A549 (cell line): ENCODE measurements around the gene ESYT2. TPM values are rescaled to one million over a fixed set of nuclear protein-coding genes. Genes with fewer than 3 reads are reported as not detected.

Experiments used
- ATAC-seq, 2 experiments: fragments of 200-7000 bp in 1 of 2; fragments of >200 bp in 1 of 2; cut with Nextera tagmentation in 1 of 2; cut with Tn5 transposase in 1 of 2; 3 replicates each; pipeline versions ENCODE4 v1.8.0 to v1.9.1; 2018 to 2020; ENCODE audit warnings: mild to moderate bottlenecking in 1 of 2, moderate library complexity in 1 of 2
- CTCF ChIA-PET: fragments of 300-600 bp; sonication (Branson Sonifier 250); formaldehyde crosslinking; extraction: SDS; loops from one replicate; lab custom pipeline; 2021; ENCODE audit warnings: antibody characterized with exemption, inconsistent platforms; lab: Yijun Ruan, JAX
- POLR2A ChIA-PET: fragments of 350-600 bp; formaldehyde crosslinking; extraction: SDS; loops from one replicate; lab custom pipeline; 2021; ENCODE audit warnings: antibody characterized with exemption, inconsistent platforms; lab: Yijun Ruan, JAX
- DNase-seq, 2 experiments: peaks; one replicate each; pipeline versions ENCODE4 v3.0.0 to v3.0.0-alpha.2; 2011 to 2016; ENCODE audit warnings: low read depth in 1 of 2, low spot score in 1 of 2
- FAIRE-seq: peaks from 2 replicates; lab custom pipeline; 2011; peaks lifted over from hg19 to GRCh38; lab: Jason Lieb, UNC
- H3K27ac ChIP-seq, 2 experiments: fragments of >200 bp; sonication (Bioruptor Twin); formaldehyde crosslinking; 3 replicates each; pipeline ENCODE4 v1.5.1; 2016 to 2017
- H3K4me1 ChIP-seq: fragments of >200 bp; sonication (Bioruptor Twin); formaldehyde crosslinking; 3 replicates; pipeline ENCODE4 v1.6.1; 2016
- H3K4me2 ChIP-seq: fragments of >200 bp; sonication (Bioruptor Twin); formaldehyde crosslinking; 3 replicates; pipeline ENCODE4 v1.6.1; 2016
- H3K4me3 ChIP-seq: fragments of >200 bp; sonication (Bioruptor Twin); formaldehyde crosslinking; 3 replicates; pipeline ENCODE4 v1.5.1; 2016
- H3K9me3 ChIP-seq: fragments of >200 bp; sonication (Bioruptor Twin); formaldehyde crosslinking; 3 replicates; pipeline ENCODE4 v1.6.1; 2016
- CBX2 ChIP-seq: fragments of 200-600 bp; sonication (generic); IDR thresholded peaks from 2 replicates; pipeline ENCODE4 v1.6.1; 2016; ENCODE audit warnings: low read depth, mild to moderate bottlenecking, borderline replicate concordance
- FOSB ChIP-seq: fragments of 250-450 bp; sonication (Bioruptor Pico); IDR thresholded peaks from 2 replicates; pipeline ENCODE4 v1.5.0; 2020; ENCODE audit warnings: mild to moderate bottlenecking, moderate library complexity
- FOXS1 ChIP-seq: fragments of 250-450 bp; sonication (Bioruptor Pico); IDR thresholded peaks from 2 replicates; pipeline ENCODE4 v1.5.0; 2020; ENCODE audit warnings: mild to moderate bottlenecking, moderate library complexity
- GATA3 ChIP-seq: IDR thresholded peaks from 2 replicates; pipeline ENCODE4 v1.6.1; 2012; ENCODE audit warnings: borderline replicate concordance
- HOXB13 ChIP-seq: fragments of 250-450 bp; sonication (Bioruptor Pico); IDR thresholded peaks from 2 replicates; pipeline ENCODE4 v1.5.0; 2020; ENCODE audit warnings: low read depth, mild to moderate bottlenecking, moderate library complexity
- JUN ChIP-seq, 2 experiments: fragments of >200 bp; sonication (Bioruptor Twin); formaldehyde crosslinking; IDR thresholded peaks; 2 replicates in 1 of 2; 3 replicates in 1 of 2; pipeline ENCODE4 v1.6.1; 2016 to 2017
- MAFK ChIP-seq: fragments of 450-650 bp; IDR thresholded peaks from 2 replicates; pipeline ENCODE4 v1.6.1; 2014; ENCODE audit not compliant: partially characterized antibody
- MAZ ChIP-seq: fragments of 150-350 bp; IDR thresholded peaks from 2 replicates; pipeline ENCODE4 v1.6.1; 2014; ENCODE audit warnings: antibody characterized with exemption, low read depth, low read length, borderline replicate concordance
- NPAS2 ChIP-seq: fragments of 250-450 bp; sonication (Bioruptor Pico); IDR thresholded peaks from 2 replicates; pipeline ENCODE4 v1.8.0; 2022; ENCODE audit warnings: mild to moderate bottlenecking, moderate library complexity, borderline replicate concordance
- NR3C1 ChIP-seq: fragments of >200 bp; sonication (Bioruptor Twin); formaldehyde crosslinking; IDR thresholded peaks from 3 replicates; pipeline ENCODE4 v1.6.1; 2017
- POLR2AphosphoS2 ChIP-seq: conservative IDR thresholded peaks from 2 replicates; pipeline ENCODE4 v1.6.1; 2012; ENCODE audit warnings: low read length, improper control_type of control experiment, inconsistent platforms
- RAD21 ChIP-seq, 2 experiments: fragments of >200 bp in 1 of 2; sonication (Bioruptor Twin) in 1 of 2; formaldehyde crosslinking in 1 of 2; IDR thresholded peaks in 1 of 2; conservative IDR thresholded peaks in 1 of 2; 2 replicates in 1 of 2; 3 replicates in 1 of 2; pipeline ENCODE4 v1.6.1; 2012 to 2018; ENCODE audit warnings: inconsistent platforms in 1 of 2
- RARB ChIP-seq: fragments of 250-450 bp; sonication (Bioruptor Pico); IDR thresholded peaks from 2 replicates; pipeline ENCODE4 v1.8.0; 2021; ENCODE audit warnings: mild to moderate bottlenecking, moderate library complexity
- RFX5 ChIP-seq: fragments of 450-650 bp; IDR thresholded peaks from 2 replicates; pipeline ENCODE4 v1.7.1; 2014; ENCODE audit warnings: antibody characterized with exemption, mild to moderate bottlenecking, moderate library complexity
- SMC3 ChIP-seq: fragments of >200 bp; sonication (Bioruptor Twin); formaldehyde crosslinking; IDR thresholded peaks from 3 replicates; pipeline ENCODE4 v1.6.1; 2018; ENCODE audit warnings: inconsistent platforms
- SREBF2 ChIP-seq: fragments of 450-650 bp; IDR thresholded peaks from 2 replicates; pipeline ENCODE4 v1.6.1; 2014; ENCODE audit warnings: mild to moderate bottlenecking, moderate library complexity
- ZC3H11A ChIP-seq: fragments of 450-650 bp; IDR thresholded peaks from 2 replicates; pipeline ENCODE4 v1.6.1; 2014; ENCODE audit warnings: antibody characterized with exemption, mild to moderate bottlenecking
- ZFP36 ChIP-seq: fragments of 450-650 bp; IDR thresholded peaks from 2 replicates; pipeline ENCODE4 v1.6.1; 2014; ENCODE audit warnings: borderline replicate concordance; ENCODE audit not compliant: partially characterized antibody
- ZNF302 ChIP-seq: fragments of 250-450 bp; sonication (Bioruptor Pico); IDR thresholded peaks from 2 replicates; pipeline ENCODE4 v1.9.0; 2021; ENCODE audit warnings: inconsistent platforms, mild to moderate bottlenecking, moderate library complexity
- ZSCAN20 ChIP-seq: fragments of 250-450 bp; sonication (Bioruptor Pico); IDR thresholded peaks from 2 replicates; pipeline ENCODE4 v1.8.0; 2022; ENCODE audit warnings: mild to moderate bottlenecking, moderate library complexity
- WGBS: methylation state at CpG from one replicate; pipeline ENCODE4 v1.1.6; 2017; ENCODE audit errors: missing lambda C conversion rate; 5-methylcytosine and 5-hydroxymethylcytosine counted together
- polyA plus RNA-seq, 4 experiments: library from polyadenylated mRNA; depleted of rRNA in 3 of 4; stranded (reverse); fragments of >200 nt; fragmentation: RNase III in 1 of 4; extraction: RNeasy Plus Mini Kit Qiagen cat#74134 plus additional on column Dnase treatment in 1 of 4; gene quantifications; 2 replicates in 3 of 4; 3 replicates in 1 of 4; pipeline ENCODE4 v1.2.3, GENCODE V29; 2011 to 2017
- TF ChIP-seq, protein P1 (sequence below): IDR thresholded peaks from 2 replicates; pipeline ENCODE4 v1.6.1; 2012
- TF ChIP-seq, protein P2 (sequence below): fragments of >200 bp; sonication (Bioruptor Twin); formaldehyde crosslinking; IDR thresholded peaks from 3 replicates; pipeline ENCODE4 v1.5.1; 2016

The ESYT2 gene
- polyA plus RNA-seq, 2 of the 4 experiments (the other 2 are of a cell fraction), result 45.8 to 77.0 TPM

DNA sequence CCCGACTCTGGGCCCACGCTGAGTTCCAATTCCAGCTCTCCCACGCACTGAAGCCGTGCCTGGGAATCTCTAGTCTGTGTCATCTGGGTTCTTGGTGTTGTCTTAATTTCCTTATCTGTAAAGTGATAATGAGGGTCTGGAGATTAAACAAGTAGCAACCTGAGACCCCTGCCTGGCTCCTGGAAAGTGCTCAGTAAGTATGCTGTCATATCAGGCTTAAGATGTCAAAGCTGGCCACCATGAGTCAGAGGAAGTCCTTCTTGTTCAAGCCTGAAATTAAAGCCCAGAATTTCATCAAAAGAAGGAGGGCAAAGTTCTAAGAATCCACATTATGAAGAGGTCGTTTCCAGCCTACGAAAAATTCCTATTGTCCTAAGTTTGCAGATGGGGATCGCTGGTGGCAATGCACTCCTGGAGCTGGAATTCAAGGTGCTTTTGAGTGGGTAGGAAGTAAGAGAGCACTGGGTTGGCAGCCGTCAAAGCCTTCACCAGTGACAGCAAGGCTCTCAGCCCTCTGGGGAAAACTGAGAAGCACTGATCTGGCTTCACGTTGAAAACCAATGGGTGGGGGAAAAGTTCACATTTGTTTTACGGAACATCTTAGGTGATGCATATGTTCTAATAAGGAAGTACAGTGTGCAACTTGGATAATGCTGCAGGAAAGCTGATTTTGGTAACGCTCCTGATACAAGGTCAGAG is 74.4 kb downstream of the ESYT2 start:
- Histone ChIP-seq H3K9me3 (no peaks in the 10 kb centered on the region), H3K4me1 (no peaks in the 10 kb centered on the region), H3K4me2 (no peak overlapping the region)
- FAIRE-seq (no peak), DNase-seq (no peak)
- WGBS, result 85% methylated on average over 11 of the region's 11 CpGs
- ChIA-PET CTCF (interaction anchor here (1.3 to 2.1 kb wide), 2 partner anchors 9 to 222 kb away, joined by 3 to 5 read pairs; no protein-coding TSS in a partner anchor), POLR2A (no interaction called here)
- no peak for TF ChIP-seq FOSB (CRISPR knock-in tag)
- no peak for TF ChIP-seq MAZ
- TF ChIP-seq RARB (CRISPR knock-in tag), result no peak
- TF ChIP-seq, all 56 proteins: peak for 0
- no peak overlapping the region for H3K4me3 ChIP-seq
- no peak for ATAC-seq
- no peak overlapping the region for H3K27ac ChIP-seq

DNA sequence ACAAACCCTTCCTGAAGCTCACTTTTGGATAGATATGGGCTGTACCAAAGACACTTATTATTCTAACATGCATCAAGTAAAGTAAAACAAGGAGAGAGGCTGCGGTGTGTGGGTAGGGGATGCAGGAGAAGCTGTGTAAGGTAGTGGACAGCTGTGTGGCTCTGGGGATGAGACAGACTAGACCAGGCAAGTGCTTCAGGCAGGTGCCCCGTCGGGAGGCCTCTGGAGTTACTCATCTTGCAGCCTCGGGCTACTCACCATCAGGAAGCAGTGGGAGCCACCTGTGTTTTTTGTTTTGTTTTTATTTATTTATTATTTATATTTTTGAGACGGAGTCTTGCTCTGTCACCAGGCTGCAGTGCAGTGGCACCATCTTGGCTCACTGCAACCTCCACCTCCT is 75.4 kb downstream of the ESYT2 start:
- ChIA-PET CTCF (interaction anchor here (1.0 to 1.3 kb wide), 3 partner anchors 12 to 223 kb away, joined by 3 read pairs; no protein-coding TSS in a partner anchor), POLR2A (no interaction called here)
- ATAC-seq, result peak in 1 of 2 experiments; percentile 28; a peak in 1 of 6 replicates
- Histone ChIP-seq H3K9me3 (no peaks in the 10 kb centered on the region), H3K4me3 (no peak overlapping the region), H3K27ac (no peak overlapping the region), H3K4me2 (no peak overlapping the region), H3K4me1 (no peaks in the 10 kb centered on the region)
- 90% methylated on average over 5 of the region's 5 CpGs for WGBS
- DNase-seq, result no peak
- no peak for TF ChIP-seq POLR2AphosphoS2
- TF ChIP-seq ZNF302, result no peak
- no peak for TF ChIP-seq HOXB13
- no peak for TF ChIP-seq NPAS2 (CRISPR knock-in tag)
- no peak for TF ChIP-seq ZFP36
- TF ChIP-seq RAD21 (conservative IDR thresholded peaks at IDR 0.05 in 1 of 2, IDR thresholded peaks at IDR 0.05 in 1 of 2), result no peak
- TF ChIP-seq CBX2, result no peak
- TF ChIP-seq ZC3H11A, result no peak
- no peak for TF ChIP-seq FOSB (CRISPR knock-in tag)
- TF ChIP-seq, protein P1, sequence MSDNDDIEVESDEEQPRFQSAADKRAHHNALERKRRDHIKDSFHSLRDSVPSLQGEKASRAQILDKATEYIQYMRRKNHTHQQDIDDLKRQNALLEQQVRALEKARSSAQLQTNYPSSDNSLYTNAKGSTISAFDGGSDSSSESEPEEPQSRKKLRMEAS, result no peak
- TF ChIP-seq RFX5, result no peak
- no peak for TF ChIP-seq MAFK
- TF ChIP-seq, protein P2, sequence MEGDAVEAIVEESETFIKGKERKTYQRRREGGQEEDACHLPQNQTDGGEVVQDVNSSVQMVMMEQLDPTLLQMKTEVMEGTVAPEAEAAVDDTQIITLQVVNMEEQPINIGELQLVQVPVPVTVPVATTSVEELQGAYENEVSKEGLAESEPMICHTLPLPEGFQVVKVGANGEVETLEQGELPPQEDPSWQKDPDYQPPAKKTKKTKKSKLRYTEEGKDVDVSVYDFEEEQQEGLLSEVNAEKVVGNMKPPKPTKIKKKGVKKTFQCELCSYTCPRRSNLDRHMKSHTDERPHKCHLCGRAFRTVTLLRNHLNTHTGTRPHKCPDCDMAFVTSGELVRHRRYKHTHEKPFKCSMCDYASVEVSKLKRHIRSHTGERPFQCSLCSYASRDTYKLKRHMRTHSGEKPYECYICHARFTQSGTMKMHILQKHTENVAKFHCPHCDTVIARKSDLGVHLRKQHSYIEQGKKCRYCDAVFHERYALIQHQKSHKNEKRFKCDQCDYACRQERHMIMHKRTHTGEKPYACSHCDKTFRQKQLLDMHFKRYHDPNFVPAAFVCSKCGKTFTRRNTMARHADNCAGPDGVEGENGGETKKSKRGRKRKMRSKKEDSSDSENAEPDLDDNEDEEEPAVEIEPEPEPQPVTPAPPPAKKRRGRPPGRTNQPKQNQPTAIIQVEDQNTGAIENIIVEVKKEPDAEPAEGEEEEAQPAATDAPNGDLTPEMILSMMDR, result no peak
- no peak for TF ChIP-seq SREBF2
- no peak for TF ChIP-seq FOXS1 (CRISPR knock-in tag)
- TF ChIP-seq SMC3, result no peak
- no peak for FAIRE-seq

DNA sequence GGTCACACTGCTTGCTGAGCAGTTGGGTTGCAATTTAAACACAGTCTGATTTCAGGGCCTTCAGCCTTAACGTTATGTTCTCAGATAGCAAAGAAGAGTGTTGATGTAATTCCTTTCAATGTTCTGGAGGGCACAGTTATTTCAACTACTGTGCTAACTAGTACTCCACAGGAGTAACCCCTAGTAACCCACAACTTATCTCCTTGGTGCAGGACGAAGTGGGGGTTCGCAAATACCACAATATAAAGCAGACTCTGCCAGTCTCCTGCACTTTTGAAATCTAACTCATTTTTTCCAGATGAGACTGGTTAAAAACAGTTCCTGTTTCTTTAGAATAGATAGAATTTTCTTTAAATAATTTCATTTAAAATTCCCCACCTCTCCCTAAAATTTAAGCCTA is 77.6 kb downstream of the ESYT2 start:
- H3K4me1 ChIP-seq, result no peaks in the 10 kb centered on the region
- CTCF ChIA-PET, result interaction anchor here (1.3 to 2.3 kb wide), 2 partner anchors 53 to 55 kb away, joined by 3 to 4 read pairs; no protein-coding TSS in a partner anchor
- WGBS, result 86% methylated on average over 3 of the region's 3 CpGs
- H3K9me3 ChIP-seq, result no peaks in the 10 kb centered on the region
- no peak for DNase-seq
- TF ChIP-seq JUN (IDR thresholded peaks at IDR 0.05) (no peak), GATA3 (no peak), ZSCAN20 (CRISPR knock-in tag) (no peak), NR3C1 (no peak)
- no peak overlapping the region for H3K27ac ChIP-seq
- ATAC-seq, result no peak
- H3K4me3 ChIP-seq, result no peak overlapping the region
- H3K4me2 ChIP-seq, result no peak overlapping the region
- FAIRE-seq, result no peak
- POLR2A ChIA-PET, result no interaction called here
